GM19455 (cell line): ENCODE data around the gene F7.

Experiments
- ATAC-seq: cut with Tn5 transposase; IDR thresholded peaks from one replicate; pipeline ENCODE4 v1.9.1; 2021; ENCODE audit not compliant: unreplicated experiment

F7 gene

GRCh38 chr13:113116206-113116800 is 10.7 kb downstream of the F7 start:
- no peak for ATAC-seq

DNA sequence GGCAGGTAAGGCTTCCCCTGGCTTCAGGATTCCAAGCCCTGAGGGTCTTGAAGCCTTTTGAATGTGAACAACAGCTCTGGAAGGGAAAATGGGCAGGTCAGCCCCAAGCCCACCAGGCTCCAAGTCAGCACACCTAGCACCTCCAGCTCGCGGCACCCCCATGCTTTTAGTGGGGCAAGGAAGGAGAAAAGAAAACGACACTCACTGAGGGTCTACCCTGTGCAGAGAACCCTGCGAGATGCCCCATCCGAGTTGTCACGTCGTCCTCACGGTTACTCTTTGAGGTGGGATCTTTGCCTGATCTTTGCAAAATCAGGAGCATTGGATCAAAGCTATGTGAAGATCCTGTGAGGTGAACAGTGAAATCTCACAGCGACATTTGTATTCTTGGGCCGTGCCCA is 11.3 kb downstream of the F7 start:
- ATAC-seq, result no peak

DNA sequence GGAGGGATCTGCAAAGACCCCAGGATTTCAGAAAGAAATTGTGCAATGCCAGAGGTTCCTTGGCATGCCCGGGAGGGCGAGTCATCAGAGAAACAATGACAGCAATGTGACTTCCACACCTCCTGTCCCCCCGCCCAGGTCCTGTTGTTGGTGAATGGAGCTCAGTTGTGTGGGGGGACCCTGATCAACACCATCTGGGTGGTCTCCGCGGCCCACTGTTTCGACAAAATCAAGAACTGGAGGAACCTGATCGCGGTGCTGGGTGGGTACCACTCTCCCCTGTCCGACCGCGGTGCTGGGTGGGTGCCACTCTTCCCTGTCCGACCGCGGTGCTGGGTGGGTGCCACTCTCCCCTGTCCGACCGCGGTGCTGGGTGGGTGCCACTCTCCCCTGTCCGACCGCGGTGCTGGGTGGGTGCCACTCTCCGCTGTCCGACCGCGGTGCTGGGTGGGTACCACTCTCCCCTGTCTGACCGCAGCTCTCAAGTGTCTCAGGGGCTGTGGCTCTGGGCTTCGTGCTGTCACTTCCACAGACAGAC is 11.8 kb downstream of the F7 start:
- no peak for ATAC-seq

DNA sequence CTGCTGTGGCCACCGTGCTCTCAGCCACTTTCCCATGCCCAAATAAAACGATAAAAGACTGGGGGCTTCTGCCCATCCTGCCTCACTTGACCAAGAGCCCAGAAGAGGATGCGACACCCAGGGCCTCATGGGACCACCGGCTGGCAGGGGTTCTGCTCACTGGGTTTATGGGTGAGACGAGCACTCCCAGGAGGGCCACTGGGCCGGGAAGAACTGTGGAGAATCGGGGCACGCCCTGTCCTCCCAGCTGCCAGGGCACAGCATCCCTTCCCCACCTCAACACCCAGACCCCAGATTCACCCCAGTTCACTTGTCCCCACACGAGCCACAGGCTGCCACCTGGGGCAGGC is 12.3 kb downstream of the F7 start:
- ATAC-seq, result no peak

DNA sequence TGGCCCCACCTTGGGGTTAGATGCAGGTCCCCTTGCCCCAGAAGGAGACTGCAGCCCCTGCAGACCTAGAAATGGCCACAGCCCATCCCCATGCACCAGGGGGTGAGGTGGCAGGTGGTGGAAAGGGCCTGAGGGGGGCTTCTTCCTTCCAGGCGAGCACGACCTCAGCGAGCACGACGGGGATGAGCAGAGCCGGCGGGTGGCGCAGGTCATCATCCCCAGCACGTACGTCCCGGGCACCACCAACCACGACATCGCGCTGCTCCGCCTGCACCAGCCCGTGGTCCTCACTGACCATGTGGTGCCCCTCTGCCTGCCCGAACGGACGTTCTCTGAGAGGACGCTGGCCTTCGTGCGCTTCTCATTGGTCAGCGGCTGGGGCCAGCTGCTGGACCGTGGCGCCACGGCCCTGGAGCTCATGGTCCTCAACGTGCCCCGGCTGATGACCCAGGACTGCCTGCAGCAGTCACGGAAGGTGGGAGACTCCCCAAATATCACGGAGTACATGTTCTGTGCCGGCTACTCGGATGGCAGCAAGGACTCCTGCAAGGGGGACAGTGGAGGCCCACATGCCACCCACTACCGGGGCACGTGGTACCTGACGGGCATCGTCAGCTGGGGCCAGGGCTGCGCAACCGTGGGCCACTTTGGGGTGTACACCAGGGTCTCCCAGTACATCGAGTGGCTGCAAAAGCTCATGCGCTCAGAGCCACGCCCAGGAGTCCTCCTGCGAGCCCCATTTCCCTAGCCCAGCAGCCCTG is 12.8 kb downstream of the F7 start:
- ATAC-seq, result no peak

DNA sequence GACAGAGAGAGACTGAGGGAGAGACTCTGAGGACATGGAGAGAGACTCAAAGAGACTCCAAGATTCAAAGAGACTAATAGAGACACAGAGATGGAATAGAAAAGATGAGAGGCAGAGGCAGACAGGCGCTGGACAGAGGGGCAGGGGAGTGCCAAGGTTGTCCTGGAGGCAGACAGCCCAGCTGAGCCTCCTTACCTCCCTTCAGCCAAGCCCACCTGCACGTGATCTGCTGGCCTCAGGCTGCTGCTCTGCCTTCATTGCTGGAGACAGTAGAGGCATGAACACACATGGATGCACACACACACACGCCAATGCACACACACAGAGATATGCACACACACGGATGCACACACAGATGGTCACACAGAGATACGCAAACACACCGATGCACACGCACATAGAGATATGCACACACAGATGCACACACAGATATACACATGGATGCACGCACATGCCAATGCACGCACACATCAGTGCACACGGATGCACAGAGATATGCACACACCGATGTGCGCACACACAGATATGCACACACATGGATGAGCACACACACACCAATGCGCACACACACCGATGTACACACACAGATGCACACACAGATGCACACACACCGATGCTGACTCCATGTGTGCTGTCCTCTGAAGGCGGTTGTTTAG is 13.7 kb downstream of the F7 start:
- ATAC-seq, result no peak

DNA sequence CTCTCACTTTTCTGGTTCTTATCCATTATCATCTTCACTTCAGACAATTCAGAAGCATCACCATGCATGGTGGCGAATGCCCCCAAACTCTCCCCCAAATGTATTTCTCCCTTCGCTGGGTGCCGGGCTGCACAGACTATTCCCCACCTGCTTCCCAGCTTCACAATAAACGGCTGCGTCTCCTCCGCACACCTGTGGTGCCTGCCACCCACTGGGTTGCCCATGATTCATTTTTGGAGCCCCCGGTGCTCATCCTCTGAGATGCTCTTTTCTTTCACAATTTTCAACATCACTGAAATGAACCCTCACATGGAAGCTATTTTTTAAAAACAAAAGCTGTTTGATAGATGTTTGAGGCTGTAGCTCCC is 14.2 kb downstream of the F7 start:
- no peak for ATAC-seq

DNA sequence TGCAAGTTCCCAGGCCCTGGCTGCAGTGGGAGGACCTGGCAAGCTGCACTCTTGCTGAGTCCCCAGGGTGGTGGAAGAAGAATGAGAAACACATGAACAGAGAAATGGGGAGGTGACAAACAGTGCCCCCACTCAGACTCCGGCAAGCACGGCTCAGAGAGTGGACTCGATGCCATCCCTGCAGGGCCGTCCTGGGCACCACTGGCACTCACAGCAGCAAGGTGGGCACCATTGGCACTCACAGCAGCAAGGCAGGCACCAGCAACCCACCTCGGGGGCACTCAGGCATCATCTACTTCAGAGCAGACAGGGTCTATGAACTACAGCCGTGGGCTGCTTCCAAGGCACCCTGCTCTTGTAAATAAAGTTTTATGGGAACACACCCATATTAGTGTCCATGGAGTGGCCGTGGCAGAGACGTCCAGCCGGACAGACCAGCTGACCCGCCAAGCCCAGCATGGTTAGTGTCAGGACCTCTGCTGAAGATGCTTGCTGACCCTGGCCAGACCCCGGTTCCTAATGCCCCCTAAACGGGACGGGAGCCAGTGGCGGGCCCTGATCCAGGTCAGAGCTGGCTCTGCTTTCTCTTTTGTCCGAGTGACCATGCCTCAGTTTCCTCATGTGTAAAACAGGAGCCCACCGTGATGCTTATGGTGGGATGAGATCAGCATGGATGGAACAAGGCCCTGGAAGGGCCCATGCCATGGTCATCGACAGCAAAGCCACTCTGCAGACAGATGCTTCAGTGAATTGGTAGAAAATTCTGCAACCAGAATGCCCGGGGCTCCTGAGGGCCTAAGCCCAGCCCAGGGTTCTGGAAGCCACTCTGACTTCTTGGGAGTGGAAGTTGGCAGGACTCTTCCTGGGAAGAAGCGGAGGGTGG is 14.9 kb downstream of the F7 start:
- no peak for ATAC-seq

DNA sequence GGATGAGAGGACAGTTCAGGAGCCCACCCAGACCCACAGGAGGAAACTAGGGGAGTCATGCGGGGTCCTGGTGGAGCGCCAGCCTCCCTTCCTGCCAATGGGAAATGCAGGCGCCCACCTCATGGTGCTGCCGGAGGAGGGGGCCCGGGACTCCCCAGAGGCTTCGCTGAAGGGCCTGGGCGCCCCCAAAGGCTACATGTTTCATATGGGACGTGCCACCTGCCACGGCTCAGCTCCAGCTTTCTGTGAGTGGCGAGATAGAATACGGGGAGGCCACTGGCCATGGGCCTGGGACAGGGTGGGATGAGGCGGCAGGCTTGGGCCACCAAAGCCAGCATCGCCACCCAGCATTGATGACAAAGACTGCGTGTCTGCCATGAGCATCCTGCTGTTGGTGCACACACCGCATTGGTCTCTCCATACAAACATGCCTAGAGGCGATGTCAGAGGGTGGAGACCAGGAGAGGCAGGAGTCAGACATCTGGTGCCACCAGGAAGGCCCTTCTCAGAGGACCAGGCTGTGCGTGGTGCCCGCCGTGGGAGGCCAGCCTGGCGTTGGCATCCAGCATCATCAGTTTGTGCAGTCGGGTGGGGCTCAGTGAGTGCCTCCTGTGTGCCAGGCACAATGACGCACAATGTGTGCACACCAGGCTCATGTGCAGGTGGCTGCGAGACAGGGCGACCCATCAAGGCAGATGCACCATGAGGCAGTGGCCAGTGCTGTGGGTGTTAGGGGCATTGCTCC is 15.8 kb downstream of the F7 start:
- ATAC-seq, result no peak

DNA sequence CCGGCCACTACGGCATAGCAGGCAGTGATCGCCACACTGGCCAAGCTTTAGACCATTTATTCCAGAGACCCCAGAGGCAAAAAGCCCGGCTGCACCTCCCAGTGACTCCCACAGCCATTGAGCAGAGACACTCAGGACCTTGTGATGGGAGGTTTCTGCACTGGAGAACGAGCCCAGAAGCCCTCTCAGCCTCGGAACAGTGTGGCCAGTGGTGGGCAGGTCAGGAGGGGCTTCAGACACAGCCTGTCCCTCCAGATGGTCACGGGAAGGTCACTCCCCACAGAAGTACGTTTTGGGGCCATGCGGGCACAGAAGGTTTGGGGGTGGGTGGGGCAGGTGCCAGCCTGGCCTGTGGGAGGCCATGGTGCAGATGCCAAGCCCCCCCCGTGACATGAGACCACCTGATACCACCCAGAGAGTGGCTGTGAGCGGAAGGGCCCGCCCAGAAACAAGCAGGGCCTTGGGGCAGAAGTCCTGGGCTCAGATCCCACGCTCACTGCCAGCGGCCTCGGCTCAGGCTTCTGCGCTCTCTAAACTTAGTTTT is 16.4 kb downstream of the F7 start:
- no peak for ATAC-seq

DNA sequence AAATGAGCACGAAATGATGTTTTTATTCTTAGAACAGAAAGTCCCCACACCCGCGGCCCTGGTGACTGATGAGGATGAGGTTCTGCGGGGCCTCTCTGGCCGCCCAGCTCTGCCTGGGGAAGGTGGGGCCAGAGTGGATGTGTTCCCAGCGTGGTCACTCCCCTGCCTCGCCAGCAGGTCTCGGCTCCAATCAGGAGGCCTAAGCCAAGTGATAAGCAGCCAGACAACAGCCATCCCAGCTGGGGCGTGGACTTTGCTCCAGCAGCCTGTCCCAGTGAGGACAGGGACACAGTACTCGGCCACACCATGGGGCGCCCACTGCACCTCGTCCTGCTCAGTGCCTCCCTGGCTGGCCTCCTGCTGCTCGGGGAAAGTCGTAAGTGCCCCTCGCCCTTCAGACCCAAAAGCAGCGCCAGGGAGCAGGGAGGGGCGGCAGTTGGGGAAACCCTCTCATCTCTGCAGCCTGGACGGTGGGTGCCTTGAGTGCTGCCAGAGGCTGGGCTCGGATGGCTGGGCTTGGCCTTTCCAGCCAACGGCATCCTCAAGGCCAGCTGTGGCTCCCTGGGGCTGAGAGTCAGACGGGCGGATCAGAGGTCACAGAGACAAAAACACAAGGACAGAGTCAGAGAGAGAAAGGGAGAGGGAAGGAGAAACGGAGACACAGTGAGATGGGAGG is 17.1 kb downstream of the F7 start, which contains the start of gene F10:
Gene F10, plus strand, starts transcription at position 250 of the 676 bp plus-strand sequence. Its CDS starts 57 bp downstream, at position 307.
- ATAC-seq, result no peak

DNA sequence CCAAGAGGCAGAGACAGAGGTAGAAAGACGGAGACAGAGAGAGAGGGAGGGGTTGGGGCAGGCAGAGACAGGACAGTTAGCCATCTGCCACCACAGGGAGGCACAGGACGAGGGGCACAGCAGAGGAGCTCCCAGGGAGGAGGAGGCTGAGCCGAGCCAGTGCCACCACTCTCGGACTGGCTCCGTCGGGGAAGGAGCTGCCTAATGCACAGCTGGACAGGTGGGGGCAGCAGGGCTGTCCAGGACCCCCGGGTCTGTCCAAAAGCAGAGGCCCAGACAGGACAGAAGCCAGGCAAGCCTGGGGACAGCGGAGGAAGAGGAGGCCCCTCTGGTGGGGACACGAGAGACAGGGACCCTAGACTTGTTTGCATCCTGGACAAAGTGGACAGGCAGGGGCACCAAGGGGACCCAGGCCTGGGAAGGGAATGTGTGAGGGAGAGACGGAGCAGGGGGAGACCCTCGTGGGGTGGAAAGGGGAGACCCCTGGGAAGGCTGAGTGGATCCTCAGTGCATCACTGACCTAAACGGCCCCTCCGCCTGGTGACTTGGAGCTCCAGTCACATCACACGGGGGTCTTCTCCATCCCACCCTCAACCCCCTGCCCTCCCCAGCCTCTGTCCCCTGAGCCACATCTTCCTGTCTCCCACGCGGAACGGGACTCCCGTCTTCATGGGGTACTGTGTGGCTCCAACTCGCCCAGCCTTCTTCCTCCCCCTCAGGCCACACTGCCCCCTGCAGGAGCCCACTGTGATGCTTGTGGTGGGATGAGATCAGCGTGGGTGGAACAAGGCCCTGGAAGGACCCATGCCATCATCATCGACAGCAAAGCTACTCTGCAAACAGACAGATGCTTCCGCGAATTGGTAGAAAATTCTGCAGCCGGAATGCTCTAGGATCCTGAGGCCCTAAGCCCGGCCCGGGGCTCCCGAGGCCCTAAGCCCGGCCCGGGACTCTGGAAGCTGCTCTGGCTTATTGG is 17.9 kb downstream of the F7 start:
- no peak for ATAC-seq

DNA sequence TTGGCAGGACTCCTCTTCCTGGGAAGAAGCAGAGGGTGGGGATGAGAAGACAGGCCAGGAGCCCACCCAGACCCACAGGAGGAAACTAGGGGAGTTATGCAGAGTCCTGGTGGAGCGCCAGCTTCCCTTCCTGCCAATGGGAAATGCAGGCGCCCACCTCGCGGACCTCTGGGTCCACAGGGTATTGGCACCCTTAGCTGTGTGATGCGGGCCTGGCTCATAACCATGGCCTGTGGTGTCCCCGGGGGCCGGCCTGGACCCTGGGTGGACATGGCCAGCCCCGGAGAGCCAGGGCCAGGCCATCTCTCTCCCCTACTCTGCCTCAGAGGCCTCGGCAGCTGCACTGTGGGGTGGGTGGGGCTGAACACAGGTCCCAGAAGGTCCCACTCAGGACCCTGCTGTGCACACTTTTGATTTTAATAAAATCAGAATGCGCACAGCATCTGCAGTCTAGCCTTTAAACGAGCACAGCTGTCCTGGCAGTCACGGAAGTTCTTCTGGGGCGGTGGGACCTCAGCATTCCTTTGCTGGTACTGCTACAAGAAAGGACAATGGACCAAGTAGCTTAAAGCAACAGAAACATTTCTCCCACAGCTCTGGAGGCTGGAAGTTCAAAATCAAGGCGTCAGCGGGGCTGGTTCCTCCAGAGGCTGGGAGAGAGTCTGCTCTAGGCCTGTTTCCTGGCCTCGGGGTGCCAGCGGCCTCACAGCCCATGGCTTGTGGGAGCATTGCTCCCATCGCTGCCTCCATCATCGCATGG is 18.8 kb downstream of the F7 start:
- ATAC-seq, result no peak

GRCh38 chr13:113125506-113126264 is 20.1 kb downstream of the F7 start:
- no peak for ATAC-seq

GRCh38 chr13:113126265-113127150 is 20.9 kb downstream of the F7 start:
- ATAC-seq, result no peak

DNA sequence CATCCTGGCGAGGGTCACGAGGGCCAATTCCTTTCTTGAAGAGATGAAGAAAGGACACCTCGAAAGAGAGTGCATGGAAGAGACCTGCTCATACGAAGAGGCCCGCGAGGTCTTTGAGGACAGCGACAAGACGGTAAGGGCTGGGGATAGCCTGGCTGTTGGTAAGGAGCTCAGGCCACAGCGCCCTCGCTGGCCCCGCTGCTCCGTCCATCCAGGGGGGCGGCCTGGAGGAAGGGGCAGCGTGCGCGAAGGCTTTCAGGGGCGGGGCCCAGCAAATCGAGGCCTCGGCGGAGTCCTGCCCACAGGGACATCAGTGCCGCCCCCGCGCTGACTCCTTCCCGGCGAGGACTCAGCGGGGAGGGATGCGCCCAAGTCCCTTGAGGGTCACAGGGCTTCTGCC is 23.9 kb downstream of the F7 start:
- no peak for ATAC-seq
